IMR-90 (cell line): Measurements from ENCODE around the gene IL36RN. TPM values are rescaled to one million over a fixed set of nuclear protein-coding genes. Genes with fewer than 3 reads are reported as not detected.
A peak's percentile ranks its signal among the peaks of the same experiment; 100 is the strongest.

Source experiments
- ATAC-seq: fragments of 200-7000 bp; cut with Tn5 transposase; 2 replicates; pipeline ENCODE4 v1.9.1; 2020; ENCODE audit warnings: low read depth, mild to moderate bottlenecking, moderate library complexity
- BruUV-seq: library from RNA; stranded (reverse); fragments of 400-500 nt; replicated peaks from 2 replicates; lab custom pipeline; 2021; lab: Mats Ljungman, UMichigan
- CTCF ChIA-PET: fragments of 300-600 bp; formaldehyde crosslinking; extraction: SDS; loops from one replicate; lab custom pipeline; 2021; ENCODE audit warnings: antibody characterized with exemption; lab: Yijun Ruan, JAX
- POLR2A ChIA-PET: fragments of 300-600 bp; sonication (Branson Sonifier 250); formaldehyde crosslinking; loops from one replicate; lab custom pipeline; 2022; ENCODE audit warnings: antibody characterized with exemption; ENCODE audit not compliant: unreplicated experiment; lab: Charles Lee
- DNase-seq: peaks from one replicate; pipeline ENCODE4 v3.0.0; 2013
- H2AFZ ChIP-seq: replicated peaks from 2 replicates; pipeline ENCODE3; 2013; ENCODE audit warnings: low read length, mild to moderate bottlenecking; ENCODE audit not compliant: poor library complexity
- H2AK5ac ChIP-seq: 2 replicates; pipeline ENCODE4 v1.6.1; 2013; ENCODE audit warnings: low read depth, low read length, inconsistent platforms
- H2AK9ac ChIP-seq: replicated peaks from 2 replicates; pipeline ENCODE3; 2013; ENCODE audit warnings: mild to moderate bottlenecking, low read depth, low read length, moderate library complexity; ENCODE audit not compliant: poor library complexity
- H2BK120ac ChIP-seq: 2 replicates; pipeline ENCODE4 v1.6.1; 2013; ENCODE audit warnings: low read depth, low read length, inconsistent platforms
- H2BK15ac ChIP-seq: 3 replicates; pipeline ENCODE4 v1.6.1; 2013; ENCODE audit warnings: low read depth, low read length, inconsistent platforms
- H2BK20ac ChIP-seq: 2 replicates; pipeline ENCODE4 v1.6.1; 2013; ENCODE audit warnings: low read depth, mild to moderate bottlenecking, inconsistent platforms, low read length, moderate library complexity
- H2BK5ac ChIP-seq: 2 replicates; pipeline ENCODE4 v1.6.1; 2013; ENCODE audit warnings: mild to moderate bottlenecking, low read depth, low read length, inconsistent platforms; ENCODE audit not compliant: poor library complexity, severe bottlenecking
- H3K14ac ChIP-seq: replicated peaks from 2 replicates; pipeline ENCODE4 v1.6.1; 2013; ENCODE audit warnings: low read depth, low read length, inconsistent platforms
- H3K18ac ChIP-seq: 2 replicates; pipeline ENCODE4 v1.6.1; 2013; ENCODE audit warnings: low read depth, low read length, control low read depth
- H3K23ac ChIP-seq: 2 replicates; pipeline ENCODE4 v1.6.1; 2013; ENCODE audit warnings: low read depth, low read length, inconsistent platforms
- H3K27ac ChIP-seq: 2 replicates; pipeline ENCODE4 v1.5.1; 2013; ENCODE audit warnings: mild to moderate bottlenecking, control low read depth, low read length; ENCODE audit not compliant: insufficient read depth
- H3K27me3 ChIP-seq: 2 replicates; pipeline ENCODE4 v1.6.1; 2013; ENCODE audit warnings: low read length; ENCODE audit not compliant: control insufficient read depth, insufficient read depth
- H3K36me3 ChIP-seq: 2 replicates; pipeline ENCODE4 v1.6.1; 2013; ENCODE audit warnings: low read length, mixed read lengths; ENCODE audit not compliant: control insufficient read depth, insufficient read depth
- H3K4ac ChIP-seq: 2 replicates; pipeline ENCODE4 v1.6.1; 2013; ENCODE audit warnings: low read depth, low read length, inconsistent platforms
- H3K4me1 ChIP-seq: 2 replicates; pipeline ENCODE4 v1.6.1; 2013; ENCODE audit warnings: low read length, mixed read lengths; ENCODE audit not compliant: control insufficient read depth, insufficient read depth
- H3K4me2 ChIP-seq: 2 replicates; pipeline ENCODE4 v1.6.1; 2013; ENCODE audit warnings: low read depth, mild to moderate bottlenecking, control low read depth, low read length, moderate library complexity
- H3K4me3 ChIP-seq: 2 replicates; pipeline ENCODE4 v1.5.1; 2013; ENCODE audit warnings: low read depth, mild to moderate bottlenecking, control low read depth, low read length, moderate library complexity; ENCODE audit not compliant: insufficient read depth
- H3K56ac ChIP-seq: 2 replicates; pipeline ENCODE4 v1.6.1; 2013; ENCODE audit warnings: low read length, inconsistent platforms; ENCODE audit not compliant: insufficient read depth; ENCODE audit errors: extremely low read depth
- H3K79me1 ChIP-seq, 2 experiments: 2 replicates each; pipeline ENCODE4 v1.6.1; 2013; ENCODE audit warnings: low read length in 2 of 2, inconsistent platforms in 1 of 2, low read depth in 1 of 2
- H3K9ac ChIP-seq: 2 replicates; pipeline ENCODE4 v1.6.1; 2013; ENCODE audit warnings: low read depth, low read length, control low read depth
- H3K9me1 ChIP-seq: 2 replicates; pipeline ENCODE4 v1.6.1; 2013; ENCODE audit warnings: low read length, inconsistent platforms; ENCODE audit not compliant: insufficient read depth
- H3K9me3 ChIP-seq: 2 replicates; pipeline ENCODE4 v1.6.1; 2013; ENCODE audit warnings: low read length; ENCODE audit not compliant: control insufficient read depth, insufficient read depth
- H4K20me1 ChIP-seq: 2 replicates; pipeline ENCODE4 v1.6.1; 2013; ENCODE audit warnings: low read length, inconsistent platforms; ENCODE audit not compliant: insufficient read depth
- H4K5ac ChIP-seq: 2 replicates; pipeline ENCODE4 v1.6.1; 2013; ENCODE audit warnings: mild to moderate bottlenecking, low read depth, low read length, control low read depth
- H4K8ac ChIP-seq, 2 experiments: 2 replicates each; pipeline ENCODE4 v1.6.1; 2013; ENCODE audit warnings: low read depth in 2 of 2, low read length in 2 of 2, control low read depth in 1 of 2, inconsistent platforms in 1 of 2
- H4K91ac ChIP-seq: 2 replicates; pipeline ENCODE4 v1.6.1; 2013; ENCODE audit warnings: low read depth, low read length, inconsistent platforms; ENCODE audit not compliant: insufficient read depth
- MAFK ChIP-seq: IDR thresholded peaks from 2 replicates; pipeline ENCODE4 v1.6.1; 2012; ENCODE audit warnings: low read depth, low read length, improper control_type of control experiment
- RCOR1 ChIP-seq: IDR thresholded peaks from 2 replicates; pipeline ENCODE4 v1.6.1; 2012; ENCODE audit warnings: mild to moderate bottlenecking, low read length, improper control_type of control experiment; ENCODE audit not compliant: insufficient replicate concordance
- WGBS, 2 experiments: methylation state at CpG; one replicate each; pipeline versions ENCODE4 v1.1.5 to v1.1.7; 2013; ENCODE audit warnings: missing lambda C conversion rate in 2 of 2; ENCODE audit not compliant: insufficient read length in 1 of 2; ENCODE audit errors: extremely low coverage in 2 of 2; 5-methylcytosine and 5-hydroxymethylcytosine counted together
- dilution Hi-C: fragments of 300-500 bp; cut with HindIII; formaldehyde crosslinking; loops from one replicate; pipeline ENCODE4 v1.14.3; 2018; ENCODE audit warnings: low sequenced_read_pairs; ENCODE audit not compliant: unreplicated experiment
- in situ Hi-C: fragments of 300-500 bp; cut with MboI; formaldehyde crosslinking; loops from 3 replicates; pipeline ENCODE4 v1.14.3; 2019; ENCODE audit warnings: low sequenced_read_pairs, inconsistent platforms, mixed read lengths
- intact Hi-C: fragments of 100-400 bp; cut with micrococcal nuclease; formaldehyde crosslinking; loops from 2 replicates; pipeline ENCODE4 v1.10.0; 2022
- polyA plus RNA-seq, 3 experiments: library from polyadenylated mRNA; depleted of rRNA; stranded (reverse); fragments of >200 nt; gene quantifications; 2 replicates each; pipeline ENCODE4 v1.2.3, GENCODE V29; 2012; ENCODE audit warnings: low replicate concordance in 1 of 3
- total RNA-seq: library from RNA; depleted of rRNA; stranded (reverse); fragments of >200 nt; gene quantifications from 2 replicates; pipeline ENCODE4 v1.2.3, GENCODE V29; 2012
- TF ChIP-seq, protein P1 (sequence below): conservative IDR thresholded peaks from 2 replicates; pipeline ENCODE4 v1.5.1; 2012; ENCODE audit warnings: mild to moderate bottlenecking, low read depth, low read length, improper control_type of control experiment
- TF ChIP-seq, protein P2 (sequence below): fragments of 150-350 bp; IDR thresholded peaks from 2 replicates; pipeline ENCODE4 v1.6.1; 2016; ENCODE audit warnings: low read depth, mild to moderate bottlenecking, low read length, moderate library complexity, borderline replicate concordance

Gene IL36RN
- total and polyA plus RNA-seq, 2 of the 4 experiments (the other 2 are of a cell fraction), result not detected

DNA sequence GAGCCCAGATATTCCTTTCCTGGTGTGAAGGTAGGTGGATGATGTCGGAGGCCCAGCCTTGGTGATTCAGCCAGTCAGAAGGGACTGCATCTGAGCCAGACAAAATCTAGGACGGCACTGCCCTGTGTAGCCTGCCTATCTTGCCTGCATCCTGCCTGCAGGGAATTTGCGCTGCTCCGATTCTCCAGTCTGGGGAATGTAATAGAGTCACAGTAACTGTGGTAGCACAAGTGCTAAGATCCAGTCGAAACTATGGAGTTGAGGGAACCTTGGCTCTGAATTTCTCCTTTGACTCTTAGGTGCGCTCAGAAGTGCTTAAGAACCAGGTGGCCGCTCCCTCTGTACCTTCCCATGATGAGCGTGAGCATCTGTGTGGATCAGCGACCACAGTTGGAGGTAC lies 22.2 kb upstream of the IL36RN start:
- Histone ChIP-seq H3K18ac (no peak overlapping the region), H3K4me2 (no peak overlapping the region), H3K23ac (no peak overlapping the region), H3K4me1 (no peaks in the 10 kb centered on the region), H4K20me1 (no peaks in the 10 kb centered on the region), H3K14ac (no peak overlapping the region), H3K27me3 (peaks cover 15% of the 10 kb centered on the region), H3K4me3 (no peak overlapping the region), H3K9me3 (no peaks in the 10 kb centered on the region), H2BK20ac (no peak overlapping the region), H3K79me1 (no peaks in the 10 kb centered on the region), H4K5ac (no peak overlapping the region), H4K91ac (no peak overlapping the region), H2BK15ac (no peak overlapping the region), H3K27ac (no peak overlapping the region), H3K36me3 (no peaks in the 10 kb centered on the region), H2BK120ac (no peak overlapping the region), H4K8ac (no peak overlapping the region), H2BK5ac (no peak overlapping the region), H2AFZ (peak overlapping the region; percentile 26), H3K56ac (no peak overlapping the region), H3K9me1 (no peaks in the 10 kb centered on the region), H2AK9ac (no peak overlapping the region), H3K9ac (no peak overlapping the region), H3K4ac (no peak overlapping the region), H2AK5ac (no peak overlapping the region)
- ATAC-seq (no peak), DNase-seq (no peak)
- in situ Hi-C loops, result no loop called here
- dilution Hi-C loops, result no loop called here
- BruUV-seq, result no TSS peak
- ChIA-PET CTCF (no interaction called here), POLR2A (no interaction called here)
- TF ChIP-seq RCOR1, result no peak
- TF ChIP-seq MAFK, result no peak
- TF ChIP-seq, protein P1, sequence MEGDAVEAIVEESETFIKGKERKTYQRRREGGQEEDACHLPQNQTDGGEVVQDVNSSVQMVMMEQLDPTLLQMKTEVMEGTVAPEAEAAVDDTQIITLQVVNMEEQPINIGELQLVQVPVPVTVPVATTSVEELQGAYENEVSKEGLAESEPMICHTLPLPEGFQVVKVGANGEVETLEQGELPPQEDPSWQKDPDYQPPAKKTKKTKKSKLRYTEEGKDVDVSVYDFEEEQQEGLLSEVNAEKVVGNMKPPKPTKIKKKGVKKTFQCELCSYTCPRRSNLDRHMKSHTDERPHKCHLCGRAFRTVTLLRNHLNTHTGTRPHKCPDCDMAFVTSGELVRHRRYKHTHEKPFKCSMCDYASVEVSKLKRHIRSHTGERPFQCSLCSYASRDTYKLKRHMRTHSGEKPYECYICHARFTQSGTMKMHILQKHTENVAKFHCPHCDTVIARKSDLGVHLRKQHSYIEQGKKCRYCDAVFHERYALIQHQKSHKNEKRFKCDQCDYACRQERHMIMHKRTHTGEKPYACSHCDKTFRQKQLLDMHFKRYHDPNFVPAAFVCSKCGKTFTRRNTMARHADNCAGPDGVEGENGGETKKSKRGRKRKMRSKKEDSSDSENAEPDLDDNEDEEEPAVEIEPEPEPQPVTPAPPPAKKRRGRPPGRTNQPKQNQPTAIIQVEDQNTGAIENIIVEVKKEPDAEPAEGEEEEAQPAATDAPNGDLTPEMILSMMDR, result no peak
- TF ChIP-seq, protein P2, sequence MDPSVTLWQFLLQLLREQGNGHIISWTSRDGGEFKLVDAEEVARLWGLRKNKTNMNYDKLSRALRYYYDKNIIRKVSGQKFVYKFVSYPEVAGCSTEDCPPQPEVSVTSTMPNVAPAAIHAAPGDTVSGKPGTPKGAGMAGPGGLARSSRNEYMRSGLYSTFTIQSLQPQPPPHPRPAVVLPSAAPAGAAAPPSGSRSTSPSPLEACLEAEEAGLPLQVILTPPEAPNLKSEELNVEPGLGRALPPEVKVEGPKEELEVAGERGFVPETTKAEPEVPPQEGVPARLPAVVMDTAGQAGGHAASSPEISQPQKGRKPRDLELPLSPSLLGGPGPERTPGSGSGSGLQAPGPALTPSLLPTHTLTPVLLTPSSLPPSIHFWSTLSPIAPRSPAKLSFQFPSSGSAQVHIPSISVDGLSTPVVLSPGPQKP, result no peak
- intact Hi-C loops, result no loop called here
- WGBS, 2 experiments, result 66% methylated on average over 7 of the region's 9 CpGs; no CpG with 5 or more reads in 1 of the 2 experiments
